ENCODE results near the gene BBX.
A peak's percentile ranks its signal among the peaks of the same experiment; 100 is the strongest.

The BBX gene

GRCh38 chr3:107661447-107662123 is 138.8 kb downstream of the BBX start:
- no peak for DNase-seq

- DNase-seq, result no peak
These were observed 139.4 kb downstream of the BBX start for GRCh38 chr3:107662124-107662507.

- DNase-seq, result no peak
These were observed 139.8 kb downstream of the BBX start for GRCh38 chr3:107662586-107662985.

- DNase-seq, result no peak
These were observed 140.5 kb downstream of the BBX start for GRCh38 chr3:107663266-107663665.

GRCh38 chr3:107664614-107665013 is 141.9 kb downstream of the BBX start:
- no peak for DNase-seq

- no peak for DNase-seq
These were observed 142.6 kb downstream of the BBX start for GRCh38 chr3:107665351-107665750.

- no peak for DNase-seq
These were observed 144.1 kb downstream of the BBX start for GRCh38 chr3:107666853-107667252.

GRCh38 chr3:107668416-107668815 is 145.7 kb downstream of the BBX start:
- DNase-seq, result no peak

- no peak for DNase-seq
These were observed 146.2 kb downstream of the BBX start for GRCh38 chr3:107668963-107669362.

GRCh38 chr3:107669669-107670068 is 146.9 kb downstream of the BBX start:
- DNase-seq, result no peak

- no peak for DNase-seq
These were observed 148.2 kb downstream of the BBX start for GRCh38 chr3:107670986-107671385.

GRCh38 chr3:107674371-107674770 is 151.6 kb downstream of the BBX start:
- no peak for DNase-seq

GRCh38 chr3:107675233-107675900 is 152.6 kb downstream of the BBX start:
- no peak for DNase-seq

- DNase-seq, result peak; percentile 81
These were observed 153.9 kb downstream of the BBX start for GRCh38 chr3:107676469-107677309.

- DNase-seq, result no peak
These were observed 157.2 kb downstream of the BBX start for GRCh38 chr3:107679921-107680320.

GRCh38 chr3:107680698-107681097 is 157.9 kb downstream of the BBX start:
- no peak for DNase-seq

GRCh38 chr3:107681396-107681795 is 158.6 kb downstream of the BBX start:
- DNase-seq, result no peak

GRCh38 chr3:107682580-107682979 is 159.8 kb downstream of the BBX start:
- DNase-seq, result no peak

GRCh38 chr3:107683447-107683846 is 160.7 kb downstream of the BBX start:
- DNase-seq, result no peak

GRCh38 chr3:107684431-107684925 is 161.7 kb downstream of the BBX start:
- DNase-seq, result no peak

- DNase-seq, result no peak
These were observed 162.6 kb downstream of the BBX start for GRCh38 chr3:107685383-107685782.

- no peak for DNase-seq
These were observed 164.4 kb downstream of the BBX start for GRCh38 chr3:107687056-107687581.

GRCh38 chr3:107689355-107689754 is 166.6 kb downstream of the BBX start:
- no peak for DNase-seq
